ENCODE measurements around the gene SORCS2.

SORCS2 gene

GRCh38 chr4:7309181-7309580, 116.8 kb downstream of the SORCS2 start:
- DNase-seq: no peak

- no peak for DNase-seq
These were observed 117.5 kb downstream of the SORCS2 start for GRCh38 chr4:7309636-7310390.

- DNase-seq: no peak
These were observed 118.1 kb downstream of the SORCS2 start for GRCh38 chr4:7310451-7310850.

GRCh38 chr4:7311205-7311604, 118.9 kb downstream of the SORCS2 start:
- no peak for DNase-seq

GRCh38 chr4:7312691-7313090, 120.4 kb downstream of the SORCS2 start:
- no peak for DNase-seq

- DNase-seq: no peak
These were observed 121.0 kb downstream of the SORCS2 start for GRCh38 chr4:7313347-7313811.

- DNase-seq: no peak
These were observed 121.7 kb downstream of the SORCS2 start for GRCh38 chr4:7313991-7314390.

- no peak for DNase-seq
These were observed 122.9 kb downstream of the SORCS2 start for GRCh38 chr4:7315286-7315685.

GRCh38 chr4:7315935-7316334, 123.6 kb downstream of the SORCS2 start:
- DNase-seq: no peak

- DNase-seq: no peak
These were observed 126.7 kb downstream of the SORCS2 start for GRCh38 chr4:7319024-7319423.

GRCh38 chr4:7320206-7320797, 128.0 kb downstream of the SORCS2 start:
- DNase-seq: no peak

- no peak for DNase-seq
These were observed 130.0 kb downstream of the SORCS2 start for GRCh38 chr4:7322166-7322991.

GRCh38 chr4:7323461-7323871, 131.1 kb downstream of the SORCS2 start:
- no peak for DNase-seq

- no peak for DNase-seq
These were observed 131.7 kb downstream of the SORCS2 start for GRCh38 chr4:7323872-7324650.

GRCh38 chr4:7324651-7325121, 132.3 kb downstream of the SORCS2 start:
- DNase-seq: no peak

- DNase-seq: no peak
These were observed 133.2 kb downstream of the SORCS2 start for GRCh38 chr4:7325541-7325940.

GRCh38 chr4:7326306-7326692, 134.0 kb downstream of the SORCS2 start:
- no peak for DNase-seq

- no peak for DNase-seq
These were observed 134.5 kb downstream of the SORCS2 start for GRCh38 chr4:7326693-7327340.

- DNase-seq: no peak
These were observed 135.1 kb downstream of the SORCS2 start for GRCh38 chr4:7327341-7327885.

GRCh38 chr4:7328162-7328912, 136.0 kb downstream of the SORCS2 start:
- no peak for DNase-seq

Measured in stimulated activated CD4-positive, alpha-beta T cell treated with anti-CD3 and anti-CD28 coated beads, Interleukin-2, amount 100 ng/mL, for 48 hours (primary cell).